H9 (cell line): Measurements from ENCODE around the gene LEFTY2. TPM values are rescaled to one million over a fixed set of nuclear protein-coding genes. Genes with fewer than 3 reads are reported as not detected.

Source experiments
- DNase-seq: peaks from one replicate; pipeline ENCODE4 v3.0.0-alpha.2; 2017
- H2AFZ ChIP-seq: one replicate; pipeline ENCODE4 v1.6.1; 2013; ENCODE audit warnings: mild to moderate bottlenecking, low read length, control low read depth, moderate library complexity
- H2AK5ac ChIP-seq: 2 replicates; pipeline ENCODE4 v1.6.1; 2013; ENCODE audit warnings: low read length, control low read depth, mixed read lengths; ENCODE audit not compliant: insufficient read length
- H2BK120ac ChIP-seq: one replicate; pipeline ENCODE4 v1.6.1; 2013; ENCODE audit warnings: low read depth, mild to moderate bottlenecking, low read length, control low read depth, inconsistent platforms; ENCODE audit not compliant: poor library complexity, severe bottlenecking
- H2BK12ac ChIP-seq: 2 replicates; pipeline ENCODE4 v1.6.1; 2013; ENCODE audit warnings: low read length, control low read depth, mixed read lengths, low read depth; ENCODE audit not compliant: insufficient read length
- H2BK15ac ChIP-seq: 2 replicates; pipeline ENCODE4 v1.6.1; 2013; ENCODE audit warnings: low read depth, low read length, control low read depth
- H2BK20ac ChIP-seq: one replicate; pipeline ENCODE4 v1.6.1; 2013; ENCODE audit warnings: low read depth, mild to moderate bottlenecking, low read length, control low read depth, inconsistent platforms; ENCODE audit not compliant: poor library complexity, severe bottlenecking
- H2BK5ac ChIP-seq: 2 replicates; pipeline ENCODE4 v1.6.1; 2013; ENCODE audit warnings: low read length, control low read depth, mixed read lengths; ENCODE audit not compliant: insufficient read length
- H3K14ac ChIP-seq: 2 replicates; pipeline ENCODE4 v1.6.1; 2013; ENCODE audit warnings: low read length, control low read depth; ENCODE audit not compliant: insufficient read depth
- H3K18ac ChIP-seq: 2 replicates; pipeline ENCODE4 v1.6.1; 2013; ENCODE audit warnings: low read depth, mild to moderate bottlenecking, mixed read lengths, low read length, control low read depth; ENCODE audit not compliant: insufficient read length
- H3K23ac ChIP-seq: 2 replicates; pipeline ENCODE4 v1.6.1; 2013; ENCODE audit warnings: low read length, control low read depth, mixed read lengths, low read depth; ENCODE audit not compliant: insufficient read length
- H3K23me2 ChIP-seq: 2 replicates; pipeline ENCODE4 v1.6.1; 2013; ENCODE audit warnings: low read depth, mild to moderate bottlenecking, mixed read lengths, low read length, control low read depth; ENCODE audit not compliant: insufficient read length, poor library complexity, severe bottlenecking
- H3K27ac ChIP-seq: 2 replicates; pipeline ENCODE4 v1.5.1; 2013; ENCODE audit warnings: low read length, control low read depth, mixed read lengths, low read depth; ENCODE audit not compliant: insufficient read length
- H3K27me3 ChIP-seq: 2 replicates; pipeline ENCODE4 v1.6.1; 2013; ENCODE audit warnings: low read length, control low read depth, inconsistent platforms; ENCODE audit not compliant: insufficient read depth
- H3K4ac ChIP-seq: 2 replicates; pipeline ENCODE4 v1.6.1; 2013; ENCODE audit warnings: low read depth, mild to moderate bottlenecking, control low read depth, inconsistent platforms, low read length, moderate library complexity
- H3K4me1 ChIP-seq: 2 replicates; pipeline ENCODE4 v1.6.1; 2013; ENCODE audit warnings: low read length, control low read depth, inconsistent platforms; ENCODE audit not compliant: insufficient read depth
- H3K4me2 ChIP-seq: 2 replicates; pipeline ENCODE4 v1.6.1; 2013; ENCODE audit warnings: low read length, control low read depth, mixed read lengths; ENCODE audit not compliant: insufficient read length, insufficient read depth
- H3K56ac ChIP-seq: 2 replicates; pipeline ENCODE4 v1.6.1; 2013; ENCODE audit warnings: low read depth, mild to moderate bottlenecking, mixed read lengths, low read length, control low read depth; ENCODE audit not compliant: insufficient read length
- H3K79me1 ChIP-seq: 2 replicates; pipeline ENCODE4 v1.6.1; 2013; ENCODE audit warnings: low read depth, mild to moderate bottlenecking, moderate library complexity, low read length, control low read depth, inconsistent platforms; ENCODE audit not compliant: insufficient read depth, poor library complexity, severe bottlenecking
- H3K79me2 ChIP-seq: 2 replicates; pipeline ENCODE4 v1.6.1; 2013; ENCODE audit warnings: low read length, control low read depth, inconsistent platforms; ENCODE audit not compliant: insufficient read depth
- H3K9ac ChIP-seq: 2 replicates; pipeline ENCODE4 v1.6.1; 2013; ENCODE audit warnings: low read length, control low read depth, mixed read lengths; ENCODE audit not compliant: insufficient read length; ENCODE audit errors: extremely low read depth
- H3K9me3 ChIP-seq: one replicate; pipeline ENCODE4 v1.6.1; 2013; ENCODE audit warnings: low read depth, low read length, inconsistent platforms; ENCODE audit not compliant: control insufficient read depth
- H3T11ph ChIP-seq: one replicate; pipeline ENCODE4 v1.6.1; 2013; ENCODE audit warnings: mild to moderate bottlenecking, low read length, control low read depth, inconsistent platforms
- H4K20me1 ChIP-seq: one replicate; pipeline ENCODE4 v1.6.1; 2013; ENCODE audit not compliant: control insufficient read depth, insufficient read length, insufficient read depth
- H4K5ac ChIP-seq: 2 replicates; pipeline ENCODE4 v1.6.1; 2013; ENCODE audit warnings: low read depth, mild to moderate bottlenecking, mixed read lengths, low read length, control low read depth; ENCODE audit not compliant: insufficient read length
- H4K8ac ChIP-seq: replicated peaks from 2 replicates; pipeline ENCODE4 v1.6.1; 2013; ENCODE audit warnings: low read length, control low read depth, mixed read lengths, low read depth; ENCODE audit not compliant: insufficient read length
- H4K91ac ChIP-seq: 2 replicates; pipeline ENCODE4 v1.6.1; 2013; ENCODE audit warnings: low read depth, mild to moderate bottlenecking, moderate library complexity, mixed read lengths, low read length, control low read depth; ENCODE audit not compliant: insufficient read length
- H3K27ac Mint-ChIP-seq, 3 experiments: 2 replicates in 2 of 3; 3 replicates in 1 of 3; pipeline ENCODE4 v1.8.0; 2020 to 2021; ENCODE audit warnings: mixed read lengths in 3 of 3, mild to moderate bottlenecking in 1 of 3, moderate library complexity in 1 of 3
- H3K27me3 Mint-ChIP-seq: 2 replicates; pipeline ENCODE4 v1.8.0; 2021; ENCODE audit warnings: low read depth, mild to moderate bottlenecking, moderate library complexity, mixed read lengths
- H3K36me3 Mint-ChIP-seq, 3 experiments: 2 replicates in 2 of 3; 3 replicates in 1 of 3; pipeline ENCODE4 v1.8.0; 2020 to 2021; ENCODE audit warnings: low read depth in 3 of 3, mixed read lengths in 3 of 3; ENCODE audit not compliant: insufficient read depth in 1 of 3
- H3K4me1 Mint-ChIP-seq, 2 experiments: 2 replicates each; pipeline ENCODE4 v1.8.0; 2020; ENCODE audit warnings: mixed read lengths in 2 of 2
- H3K4me3 Mint-ChIP-seq, 2 experiments: 2 replicates in 1 of 2; 3 replicates in 1 of 2; pipeline ENCODE4 v1.8.0; 2020 to 2021; ENCODE audit warnings: mild to moderate bottlenecking in 2 of 2, mixed read lengths in 2 of 2, moderate library complexity in 1 of 2
- H3K9me3 Mint-ChIP-seq, 2 experiments: 2 replicates in 1 of 2; 3 replicates in 1 of 2; pipeline ENCODE4 v1.8.0; 2020; ENCODE audit warnings: mild to moderate bottlenecking in 2 of 2, mixed read lengths in 2 of 2, moderate library complexity in 1 of 2
- WGBS: extraction: QIAGEN DNeasy Blood & Tissue Kit; methylation state at CpG from one replicate; pipeline ENCODE4 v1.1.7; 2013; ENCODE audit warnings: missing lambda C conversion rate, low lambda C conversion rate, mixed read lengths; ENCODE audit not compliant: insufficient read length; ENCODE audit errors: extremely low coverage; 5-methylcytosine and 5-hydroxymethylcytosine counted together
- total RNA-seq: library from RNA; stranded (reverse); gene quantifications from 2 replicates; pipeline ENCODE4 v1.2.1, GENCODE V29; 2021
- TF ChIP-seq, protein P1 (sequence below): fragments of 200-600 bp; sonication (generic); conservative IDR thresholded peaks from 3 replicates; pipeline ENCODE4 v1.8.0; 2021; ENCODE audit warnings: antibody characterized with exemption, mild to moderate bottlenecking

The LEFTY2 gene
- total RNA-seq, 1 experiment from 2014 or later, result 16.3 TPM

DNA sequence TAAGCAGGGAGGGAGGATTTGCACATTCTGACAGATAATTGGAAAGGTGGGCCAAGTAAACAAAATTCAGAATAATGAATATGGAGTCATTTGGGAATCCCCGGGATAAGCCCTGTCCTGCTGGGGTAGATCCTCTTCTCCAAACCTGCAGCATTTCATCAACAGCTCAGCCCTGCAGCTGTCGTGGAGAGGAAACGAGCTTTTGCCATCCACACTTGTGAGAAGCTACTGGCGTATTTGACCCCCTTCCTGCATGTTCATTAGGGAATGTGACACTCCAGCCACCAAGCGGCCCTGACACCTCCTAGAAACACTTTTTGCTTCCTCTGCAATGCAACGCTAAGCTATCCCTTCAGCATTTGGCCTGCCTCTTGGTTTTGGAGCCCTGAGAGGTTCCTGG, 8.0 kb upstream of the LEFTY2 start:
- Histone ChIP-seq H3K23me2 (no peaks in the 10 kb centered on the region), H3K79me1 (no peaks in the 10 kb centered on the region), H3K23ac (no peak overlapping the region), H2AFZ (no peak overlapping the region), H3K4me1 (peaks cover 28% of the 10 kb centered on the region; the same call in 1 of the 2 replicates), H3K27ac (no peak overlapping the region), H4K8ac (no peak overlapping the region), H3K9me3 (no peaks in the 10 kb centered on the region), H4K5ac (no peak overlapping the region), H3K14ac (no peak overlapping the region), H4K91ac (no peak overlapping the region), H2BK15ac (no peak overlapping the region), H2AK5ac (no peak overlapping the region), H3K4me2 (no peak overlapping the region), H3K27me3 (no peaks in the 10 kb centered on the region; the same call in 1 of the 2 replicates), H3K56ac (no peak overlapping the region), H2BK120ac (no peak overlapping the region), H3K18ac (no peak overlapping the region), H3K79me2 (no peaks in the 10 kb centered on the region), H2BK5ac (no peak overlapping the region), H3T11ph (no peak overlapping the region), H4K20me1 (no peaks in the 10 kb centered on the region), H2BK20ac (no peak overlapping the region), H3K9ac (no peak overlapping the region), H2BK12ac (no peak overlapping the region), H3K4ac (no peak overlapping the region)
- Mint-ChIP-seq H3K27ac (peak overlapping the region in 2 of 3 experiments; percentile 31 to 37; a peak in 3 of 7 replicates), H3K9me3 (no peaks in the 10 kb centered on the region; a peak in 1 of 5 replicates), H3K27me3 (peaks cover 13% of the 10 kb centered on the region), H3K4me3 (peak overlapping the region in 1 of 2 experiments; percentile 7; a peak in 1 of 5 replicates), H3K36me3 (no peaks in the 10 kb centered on the region), H3K4me1 (peaks cover 57 to 58% of the 10 kb centered on the region in 2 experiments)
- no CpG with 5 or more reads among the region's 6 CpGs for WGBS
- TF ChIP-seq, protein P1, sequence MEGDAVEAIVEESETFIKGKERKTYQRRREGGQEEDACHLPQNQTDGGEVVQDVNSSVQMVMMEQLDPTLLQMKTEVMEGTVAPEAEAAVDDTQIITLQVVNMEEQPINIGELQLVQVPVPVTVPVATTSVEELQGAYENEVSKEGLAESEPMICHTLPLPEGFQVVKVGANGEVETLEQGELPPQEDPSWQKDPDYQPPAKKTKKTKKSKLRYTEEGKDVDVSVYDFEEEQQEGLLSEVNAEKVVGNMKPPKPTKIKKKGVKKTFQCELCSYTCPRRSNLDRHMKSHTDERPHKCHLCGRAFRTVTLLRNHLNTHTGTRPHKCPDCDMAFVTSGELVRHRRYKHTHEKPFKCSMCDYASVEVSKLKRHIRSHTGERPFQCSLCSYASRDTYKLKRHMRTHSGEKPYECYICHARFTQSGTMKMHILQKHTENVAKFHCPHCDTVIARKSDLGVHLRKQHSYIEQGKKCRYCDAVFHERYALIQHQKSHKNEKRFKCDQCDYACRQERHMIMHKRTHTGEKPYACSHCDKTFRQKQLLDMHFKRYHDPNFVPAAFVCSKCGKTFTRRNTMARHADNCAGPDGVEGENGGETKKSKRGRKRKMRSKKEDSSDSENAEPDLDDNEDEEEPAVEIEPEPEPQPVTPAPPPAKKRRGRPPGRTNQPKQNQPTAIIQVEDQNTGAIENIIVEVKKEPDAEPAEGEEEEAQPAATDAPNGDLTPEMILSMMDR, result no peak
- no peak for DNase-seq
